ENCODE measurements around the gene NRXN3. TPM values are rescaled to one million over a fixed set of nuclear protein-coding genes. Genes with fewer than 3 reads are reported as not detected.
A peak's percentile ranks its signal among the peaks of the same experiment; 100 is the strongest.

The NRXN3 gene
- total RNA-seq, 4 donors from 2014 or later, result 0.04 to 0.16 TPM; not detected in 2

DNA sequence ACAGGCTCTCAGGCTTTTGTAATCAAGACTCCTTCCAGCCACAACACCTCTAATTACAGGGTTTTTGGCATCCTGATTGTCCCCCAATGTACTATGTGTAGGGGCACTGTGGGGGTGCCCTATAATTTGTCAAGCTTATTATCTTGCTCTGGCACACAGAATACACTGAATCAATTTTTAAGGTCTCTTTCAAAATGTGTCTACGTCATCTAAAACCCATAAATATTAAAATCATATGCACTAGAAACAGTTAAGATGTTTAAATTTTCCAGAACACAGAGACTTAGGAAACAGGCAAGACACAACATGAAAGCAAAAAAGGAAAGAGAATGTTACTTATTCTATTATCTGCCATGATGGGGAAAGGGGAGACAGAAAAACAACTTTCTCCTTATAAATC, 665.7 kb downstream of the NRXN3 start:
- intact Hi-C loops (cut with DNase I; ENCODE audit: low total_unique reads) (loop anchor here (10.0 kb wide), 1 partner anchor 971 kb away; no protein-coding TSS in a partner anchor), in situ Hi-C loops (cut with MboI; ENCODE audit: low sequenced_read_pairs in 4 of 4) (no loop called here)
- ATAC-seq (no peak), DNase-seq (no peak)
- no peaks in the 10 kb centered on the region for H3K4me1 ChIP-seq
- H3K36me3 ChIP-seq, result no peaks in the 10 kb centered on the region
- H3K4me3 ChIP-seq, result no peak overlapping the region
- no peaks in the 10 kb centered on the region for H3K27me3 ChIP-seq
- H3K9me3 ChIP-seq, result no peaks in the 10 kb centered on the region
- H3K27ac ChIP-seq, result no peak overlapping the region
- TF ChIP-seq, protein P1, sequence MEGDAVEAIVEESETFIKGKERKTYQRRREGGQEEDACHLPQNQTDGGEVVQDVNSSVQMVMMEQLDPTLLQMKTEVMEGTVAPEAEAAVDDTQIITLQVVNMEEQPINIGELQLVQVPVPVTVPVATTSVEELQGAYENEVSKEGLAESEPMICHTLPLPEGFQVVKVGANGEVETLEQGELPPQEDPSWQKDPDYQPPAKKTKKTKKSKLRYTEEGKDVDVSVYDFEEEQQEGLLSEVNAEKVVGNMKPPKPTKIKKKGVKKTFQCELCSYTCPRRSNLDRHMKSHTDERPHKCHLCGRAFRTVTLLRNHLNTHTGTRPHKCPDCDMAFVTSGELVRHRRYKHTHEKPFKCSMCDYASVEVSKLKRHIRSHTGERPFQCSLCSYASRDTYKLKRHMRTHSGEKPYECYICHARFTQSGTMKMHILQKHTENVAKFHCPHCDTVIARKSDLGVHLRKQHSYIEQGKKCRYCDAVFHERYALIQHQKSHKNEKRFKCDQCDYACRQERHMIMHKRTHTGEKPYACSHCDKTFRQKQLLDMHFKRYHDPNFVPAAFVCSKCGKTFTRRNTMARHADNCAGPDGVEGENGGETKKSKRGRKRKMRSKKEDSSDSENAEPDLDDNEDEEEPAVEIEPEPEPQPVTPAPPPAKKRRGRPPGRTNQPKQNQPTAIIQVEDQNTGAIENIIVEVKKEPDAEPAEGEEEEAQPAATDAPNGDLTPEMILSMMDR (IDR thresholded peaks at IDR 0.05 in 4 of 5, conservative IDR thresholded peaks at IDR 0.05 in 1 of 5), result no peak
- no peak for TF ChIP-seq POLR2A (IDR thresholded peaks at IDR 0.05)

DNA sequence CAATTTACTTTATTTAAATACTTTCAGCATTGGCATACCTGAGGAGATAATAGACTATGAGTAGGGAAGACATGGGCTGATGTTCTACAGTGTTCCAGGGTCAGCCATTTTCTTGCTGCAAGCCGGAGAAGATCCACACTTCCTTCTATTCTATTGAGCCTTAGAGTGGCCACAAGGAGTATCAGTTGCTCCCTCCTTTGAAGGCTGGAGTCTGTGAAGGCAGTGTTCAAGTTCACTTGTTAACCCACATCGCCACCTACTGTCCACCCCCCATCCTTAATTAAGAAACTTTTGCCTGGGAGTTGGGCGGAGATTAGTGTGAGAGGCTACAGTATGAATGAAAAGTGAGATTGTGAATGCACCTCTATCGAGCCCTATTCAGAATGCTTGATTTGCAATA, 666.6 kb downstream of the NRXN3 start:
- DNase-seq (peak in 1 of 2 donors; percentile 11), ATAC-seq (peak in 1 of 2 donors; percentile 55)
- Histone ChIP-seq H3K9me3 (no peaks in the 10 kb centered on the region), H3K4me3 (no peak overlapping the region), H3K27ac (no peak overlapping the region), H3K27me3 (no peaks in the 10 kb centered on the region), H3K36me3 (no peaks in the 10 kb centered on the region), H3K4me1 (no peaks in the 10 kb centered on the region)
- intact Hi-C loops (cut with DNase I; ENCODE audit: low total_unique reads) (loop anchor here (10.0 kb wide), 1 partner anchor 972 kb away; no protein-coding TSS in a partner anchor), in situ Hi-C loops (cut with MboI; ENCODE audit: low sequenced_read_pairs in 4 of 4) (no loop called here)
- TF ChIP-seq, protein P1 (IDR thresholded peaks at IDR 0.05 in 4 of 5, conservative IDR thresholded peaks at IDR 0.05 in 1 of 5), result peak in 2 of 5 experiments; percentile 4 to 40
- TF ChIP-seq POLR2A (IDR thresholded peaks at IDR 0.05), result no peak

DNA sequence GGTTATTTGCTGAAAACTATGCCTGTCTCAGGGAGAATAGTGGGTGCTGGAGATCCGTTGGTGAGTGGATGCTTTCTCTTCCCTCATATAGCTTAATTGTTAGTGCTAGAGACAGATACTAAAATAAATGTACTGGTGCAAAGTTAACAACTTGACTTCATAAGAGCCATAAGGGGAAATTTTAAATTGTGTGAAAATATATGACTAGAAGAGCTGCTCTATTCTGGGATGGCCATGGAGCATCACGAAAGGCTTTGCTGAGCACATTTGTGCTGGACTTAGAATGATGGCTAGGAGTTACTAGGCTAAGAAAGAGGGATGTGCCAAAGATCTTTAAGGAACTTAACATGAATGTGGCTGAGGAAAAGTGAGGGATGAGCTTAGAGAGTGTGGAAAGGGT, 668.8 kb downstream of the NRXN3 start:
- H3K9me3 ChIP-seq, result no peaks in the 10 kb centered on the region
- in situ Hi-C loops (cut with MboI; ENCODE audit: low sequenced_read_pairs in 4 of 4) (no loop called here), intact Hi-C loops (cut with DNase I; ENCODE audit: low total_unique reads) (loop anchor here (10.0 kb wide), 1 partner anchor 974 kb away; no protein-coding TSS in a partner anchor)
- no peaks in the 10 kb centered on the region for H3K36me3 ChIP-seq
- ATAC-seq (no peak), DNase-seq (no peak)
- H3K4me3 ChIP-seq, result no peak overlapping the region
- H3K4me1 ChIP-seq, result no peaks in the 10 kb centered on the region
- TF ChIP-seq, protein P1 (IDR thresholded peaks at IDR 0.05 in 4 of 5, conservative IDR thresholded peaks at IDR 0.05 in 1 of 5), result no peak
- TF ChIP-seq POLR2A (IDR thresholded peaks at IDR 0.05), result no peak
- H3K27ac ChIP-seq, result no peak overlapping the region
- no peaks in the 10 kb centered on the region for H3K27me3 ChIP-seq

GRCh38 chr14:78840898-78841297, 670.7 kb downstream of the NRXN3 start:
- intact Hi-C loops (cut with DNase I; ENCODE audit: low total_unique reads), result no loop called here
- DNase-seq, result no peak
- H3K36me3 ChIP-seq, result no peaks in the 10 kb centered on the region
- in situ Hi-C loops (cut with MboI; ENCODE audit: low sequenced_read_pairs in 4 of 4), result no loop called here
- TF ChIP-seq, protein P1 (IDR thresholded peaks at IDR 0.05 in 4 of 5, conservative IDR thresholded peaks at IDR 0.05 in 1 of 5), result no peak
- TF ChIP-seq POLR2A (IDR thresholded peaks at IDR 0.05), result no peak
- H3K27ac ChIP-seq, result no peak overlapping the region
- H3K4me1 ChIP-seq, result no peaks in the 10 kb centered on the region
- no peak for ATAC-seq
- H3K4me3 ChIP-seq, result no peak overlapping the region
- no peaks in the 10 kb centered on the region for H3K9me3 ChIP-seq
- no peaks in the 10 kb centered on the region for H3K27me3 ChIP-seq

- no peak overlapping the region for H3K27ac ChIP-seq
- no peaks in the 10 kb centered on the region for H3K9me3 ChIP-seq
- intact Hi-C loops (cut with DNase I; ENCODE audit: low total_unique reads), result no loop called here
- DNase-seq (no peak), ATAC-seq (no peak)
- in situ Hi-C loops (cut with MboI; ENCODE audit: low sequenced_read_pairs in 4 of 4), result no loop called here
- TF ChIP-seq, protein P1 (IDR thresholded peaks at IDR 0.05 in 4 of 5, conservative IDR thresholded peaks at IDR 0.05 in 1 of 5), result no peak
- TF ChIP-seq POLR2A (IDR thresholded peaks at IDR 0.05), result no peak
- no peaks in the 10 kb centered on the region for H3K4me1 ChIP-seq
- H3K36me3 ChIP-seq, result no peaks in the 10 kb centered on the region
- no peak overlapping the region for H3K4me3 ChIP-seq
- H3K27me3 ChIP-seq, result no peaks in the 10 kb centered on the region
Observed at GRCh38 chr14:78847801-78848200, 677.6 kb downstream of the NRXN3 start.
